Measurements from ENCODE around the gene RAPGEF6.

The RAPGEF6 gene

DNA sequence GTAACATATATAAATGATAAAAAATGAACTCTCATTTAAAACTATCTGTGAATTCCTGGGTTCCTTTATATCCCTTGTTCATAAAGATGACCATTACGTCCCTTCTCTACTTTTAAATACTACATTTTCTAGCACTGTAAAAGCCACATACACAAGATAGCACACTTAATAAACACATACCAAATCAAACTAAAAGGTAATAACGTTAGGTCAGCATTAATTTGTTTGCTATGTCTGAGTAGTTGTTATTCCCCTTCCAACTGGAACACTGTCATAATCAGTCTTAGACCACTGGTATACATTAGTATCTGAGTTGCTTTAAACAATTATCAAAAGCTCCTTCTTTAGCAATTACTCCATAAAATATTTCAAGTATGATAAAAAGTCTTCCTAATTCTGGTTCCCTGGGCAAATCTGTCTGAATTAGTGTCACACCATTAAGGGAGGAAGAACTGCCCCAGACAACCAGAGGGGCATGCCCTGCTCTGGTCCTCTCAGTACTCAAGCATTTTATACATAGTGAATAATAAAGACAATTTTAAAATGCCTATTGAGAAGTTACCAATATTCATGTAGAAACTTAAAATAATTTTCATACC lies 98.1 kb downstream of the RAPGEF6 start:
- TF ChIP-seq, protein P1, sequence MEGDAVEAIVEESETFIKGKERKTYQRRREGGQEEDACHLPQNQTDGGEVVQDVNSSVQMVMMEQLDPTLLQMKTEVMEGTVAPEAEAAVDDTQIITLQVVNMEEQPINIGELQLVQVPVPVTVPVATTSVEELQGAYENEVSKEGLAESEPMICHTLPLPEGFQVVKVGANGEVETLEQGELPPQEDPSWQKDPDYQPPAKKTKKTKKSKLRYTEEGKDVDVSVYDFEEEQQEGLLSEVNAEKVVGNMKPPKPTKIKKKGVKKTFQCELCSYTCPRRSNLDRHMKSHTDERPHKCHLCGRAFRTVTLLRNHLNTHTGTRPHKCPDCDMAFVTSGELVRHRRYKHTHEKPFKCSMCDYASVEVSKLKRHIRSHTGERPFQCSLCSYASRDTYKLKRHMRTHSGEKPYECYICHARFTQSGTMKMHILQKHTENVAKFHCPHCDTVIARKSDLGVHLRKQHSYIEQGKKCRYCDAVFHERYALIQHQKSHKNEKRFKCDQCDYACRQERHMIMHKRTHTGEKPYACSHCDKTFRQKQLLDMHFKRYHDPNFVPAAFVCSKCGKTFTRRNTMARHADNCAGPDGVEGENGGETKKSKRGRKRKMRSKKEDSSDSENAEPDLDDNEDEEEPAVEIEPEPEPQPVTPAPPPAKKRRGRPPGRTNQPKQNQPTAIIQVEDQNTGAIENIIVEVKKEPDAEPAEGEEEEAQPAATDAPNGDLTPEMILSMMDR (IDR thresholded peaks at IDR 0.05; ENCODE audit: borderline replicate concordance, extremely low read depth, low read length, poor library complexity, severe bottlenecking): no peak
- no peak for TF ChIP-seq EZH2 (IDR thresholded peaks at IDR 0.05; ENCODE audit: borderline replicate concordance, low read depth, low read length, severe bottlenecking)
- Histone ChIP-seq H3K4me1 (ENCODE audit: insufficient read depth, low read length) (no peaks in the 10 kb centered on the region), H4K20me1 (ENCODE audit: insufficient read depth, low read length) (no peaks in the 10 kb centered on the region), H3K4me3 (ENCODE audit: low read depth in 1 of 2, low read length in 2 of 2) (no peak overlapping the region), H3K9me3 (ENCODE audit: insufficient read depth, low read length, severe bottlenecking) (no peaks in the 10 kb centered on the region), H3K36me3 (ENCODE audit: insufficient read depth, low read length) (peaks cover 12% of the 10 kb centered on the region; the same call in 1 of the 2 replicates), H3K9ac (ENCODE audit: low read depth, low read length) (no peak overlapping the region), H3K79me2 (ENCODE audit: insufficient read depth, low read length) (no peaks in the 10 kb centered on the region), H3K27ac (ENCODE audit: low read length) (no peak overlapping the region), H3K4me2 (ENCODE audit: insufficient read depth, low read length) (no peak overlapping the region), H2AFZ (ENCODE audit: low read depth, low read length) (no peak overlapping the region), H3K27me3 (ENCODE audit: insufficient read depth, low read length, poor library complexity) (no peaks in the 10 kb centered on the region)
- no peak for DNase-seq
- ATAC-seq (ENCODE audit: insufficient read depth, low read depth): no peak

DNA sequence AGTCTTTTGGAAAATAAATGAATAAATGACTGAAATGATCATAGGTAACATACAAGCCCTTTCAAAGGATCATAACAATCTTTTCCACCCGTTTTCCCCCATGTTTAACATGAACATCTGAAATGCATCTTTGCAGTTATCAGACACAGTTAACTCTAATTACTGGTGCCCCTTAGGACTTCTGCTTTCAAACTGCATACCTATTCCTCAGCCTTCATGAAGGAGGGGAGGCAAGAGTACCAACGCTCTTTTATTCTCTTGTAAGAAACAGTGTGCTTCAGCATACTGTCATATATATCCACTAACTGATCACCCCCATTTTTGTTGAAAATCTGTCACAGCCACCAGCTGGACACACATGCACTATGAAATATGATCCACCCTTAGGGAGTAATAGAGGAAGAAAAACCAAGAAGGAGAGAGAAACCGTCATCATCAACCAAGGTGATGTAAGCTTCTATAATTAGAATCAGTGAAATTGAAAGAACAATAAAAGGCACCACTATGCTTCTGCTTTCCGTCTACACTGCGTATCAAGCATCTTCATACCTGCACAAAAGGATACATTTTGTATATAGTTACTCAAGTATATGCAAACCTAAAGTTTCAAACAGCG lies 98.7 kb downstream of the RAPGEF6 start:
- TF ChIP-seq EZH2 (IDR thresholded peaks at IDR 0.05; ENCODE audit: borderline replicate concordance, low read depth, low read length, severe bottlenecking): no peak
- TF ChIP-seq, protein P1 (IDR thresholded peaks at IDR 0.05; ENCODE audit: borderline replicate concordance, extremely low read depth, low read length, poor library complexity, severe bottlenecking): no peak
- Histone ChIP-seq H3K9ac (ENCODE audit: low read depth, low read length) (no peak overlapping the region), H3K4me1 (ENCODE audit: insufficient read depth, low read length) (no peaks in the 10 kb centered on the region), H3K27ac (ENCODE audit: low read length) (no peak overlapping the region; the same call in 1 of the 2 replicates), H3K36me3 (ENCODE audit: insufficient read depth, low read length) (peaks cover 12% of the 10 kb centered on the region; the same call in 1 of the 2 replicates), H4K20me1 (ENCODE audit: insufficient read depth, low read length) (no peaks in the 10 kb centered on the region), H3K4me3 (ENCODE audit: low read depth in 1 of 2, low read length in 2 of 2) (no peak overlapping the region), H3K79me2 (ENCODE audit: insufficient read depth, low read length) (no peaks in the 10 kb centered on the region), H3K9me3 (ENCODE audit: insufficient read depth, low read length, severe bottlenecking) (no peaks in the 10 kb centered on the region), H3K4me2 (ENCODE audit: insufficient read depth, low read length) (no peak overlapping the region), H3K27me3 (ENCODE audit: insufficient read depth, low read length, poor library complexity) (no peaks in the 10 kb centered on the region), H2AFZ (ENCODE audit: low read depth, low read length) (no peak overlapping the region)
- ATAC-seq (ENCODE audit: insufficient read depth, low read depth): no peak
- no peak for DNase-seq

DNA sequence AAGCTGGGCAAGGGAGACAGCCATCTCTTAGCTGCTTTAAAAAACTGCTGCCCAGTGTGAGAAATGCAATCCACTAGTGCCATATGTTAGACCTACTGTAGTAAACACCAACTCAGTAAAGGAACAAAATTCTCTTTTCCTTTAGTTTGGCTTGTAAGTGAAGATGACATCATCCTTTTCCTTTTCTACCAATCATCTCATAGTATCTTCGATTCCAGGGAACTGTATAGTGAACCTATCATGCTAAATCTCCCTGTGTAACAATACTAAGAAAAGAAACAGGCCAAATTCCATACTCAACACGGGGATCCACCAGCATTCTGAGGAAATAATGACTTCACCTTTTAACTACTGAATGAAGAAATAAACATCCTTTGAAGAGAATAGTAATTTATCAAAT lies 100.1 kb downstream of the RAPGEF6 start:
- TF ChIP-seq, protein P1 (IDR thresholded peaks at IDR 0.05; ENCODE audit: borderline replicate concordance, extremely low read depth, low read length, poor library complexity, severe bottlenecking): no peak
- no peak for TF ChIP-seq EZH2 (IDR thresholded peaks at IDR 0.05; ENCODE audit: borderline replicate concordance, low read depth, low read length, severe bottlenecking)

More for the DNA sequence above, 100.1 kb downstream of the RAPGEF6 start:
- Histone ChIP-seq H3K9ac (ENCODE audit: low read depth, low read length) (no peak overlapping the region), H3K79me2 (ENCODE audit: insufficient read depth, low read length) (no peaks in the 10 kb centered on the region), H3K27ac (ENCODE audit: low read length) (no peak overlapping the region), H3K4me2 (ENCODE audit: insufficient read depth, low read length) (no peak overlapping the region), H3K27me3 (ENCODE audit: insufficient read depth, low read length, poor library complexity) (no peaks in the 10 kb centered on the region), H2AFZ (ENCODE audit: low read depth, low read length) (no peak overlapping the region), H4K20me1 (ENCODE audit: insufficient read depth, low read length) (no peaks in the 10 kb centered on the region), H3K36me3 (ENCODE audit: insufficient read depth, low read length) (peaks cover 8% of the 10 kb centered on the region; the same call in 1 of the 2 replicates), H3K4me3 (ENCODE audit: low read depth in 1 of 2, low read length in 2 of 2) (no peak overlapping the region), H3K9me3 (ENCODE audit: insufficient read depth, low read length, severe bottlenecking) (no peaks in the 10 kb centered on the region), H3K4me1 (ENCODE audit: insufficient read depth, low read length) (no peaks in the 10 kb centered on the region)
- no peak for DNase-seq
- no peak for ATAC-seq (ENCODE audit: insufficient read depth, low read depth)

Measured in DND-41 (cell line).